Large intestine (tissue), 3 donors: ENCODE measurements around the gene OCLN. TPM values are rescaled to one million over a fixed set of nuclear protein-coding genes. Genes with fewer than 3 reads are reported as not detected.
A peak's percentile ranks its signal among the peaks of the same experiment; 100 is the strongest.

Experiments used
- DNase-seq, 2 donors: peaks; one replicate each; pipeline versions ENCODE4 v3.0.0 to v3.0.0-alpha.2; 2013
- H3K27ac ChIP-seq: one replicate; pipeline ENCODE4 v1.5.1; 2013; ENCODE audit warnings: low read length
- H3K27me3 ChIP-seq: 2 replicates; pipeline ENCODE4 v1.6.1; 2013; ENCODE audit warnings: low read length; ENCODE audit not compliant: control insufficient read depth, insufficient read depth
- H3K36me3 ChIP-seq: 2 replicates; pipeline ENCODE4 v1.6.1; 2013; ENCODE audit warnings: low read length; ENCODE audit not compliant: control insufficient read depth, insufficient read depth
- H3K4me1 ChIP-seq: one replicate; pipeline ENCODE4 v1.6.1; 2013; ENCODE audit warnings: low read length; ENCODE audit not compliant: control insufficient read depth, insufficient read depth
- H3K4me3 ChIP-seq: one replicate; pipeline ENCODE4 v1.5.1; 2013; ENCODE audit warnings: low read length
- H3K9me3 ChIP-seq: one replicate; pipeline ENCODE4 v1.6.1; 2013; ENCODE audit warnings: mild to moderate bottlenecking, low read depth, low read length, moderate library complexity; ENCODE audit not compliant: control insufficient read depth
- WGBS: methylation state at CpG from one replicate; pipeline ENCODE4 v1.1.5; 2013; ENCODE audit warnings: low lambda C conversion rate; ENCODE audit not compliant: insufficient coverage; 5-methylcytosine and 5-hydroxymethylcytosine counted together
- polyA plus RNA-seq: library from polyadenylated mRNA; unstranded; fragments of 120-200 nt; gene quantifications from one replicate; pipeline ENCODE4 v1.2.1, GENCODE V29; 2013

Gene OCLN
- polyA plus RNA-seq, 1 donor = 85.5 TPM

GRCh38 chr5:69485471-69485870 is 7.1 kb upstream of the OCLN start:
- Histone ChIP-seq H3K27ac (no peak overlapping the region), H3K4me3 (no peak overlapping the region), H3K4me1 (peaks cover 7% of the 10 kb centered on the region), H3K9me3 (no peaks in the 10 kb centered on the region), H3K27me3 (no peaks in the 10 kb centered on the region), H3K36me3 (no peaks in the 10 kb centered on the region)
- no peak for DNase-seq
- no CpG with 5 or more reads among the region's 1 CpG for WGBS

GRCh38 chr5:69489246-69489645 is 3.3 kb upstream of the OCLN start:
- H3K27ac ChIP-seq = peak overlapping the region; percentile 6
- no peaks in the 10 kb centered on the region for H3K36me3 ChIP-seq
- peaks cover 19% of the 10 kb centered on the region for H3K27me3 ChIP-seq
- peaks cover 7% of the 10 kb centered on the region for H3K4me1 ChIP-seq
- no CpG with 5 or more reads among the region's 4 CpGs for WGBS
- no peaks in the 10 kb centered on the region for H3K9me3 ChIP-seq
- H3K4me3 ChIP-seq = no peak overlapping the region
- DNase-seq = peak in 1 of 2 donors; percentile 46

DNA sequence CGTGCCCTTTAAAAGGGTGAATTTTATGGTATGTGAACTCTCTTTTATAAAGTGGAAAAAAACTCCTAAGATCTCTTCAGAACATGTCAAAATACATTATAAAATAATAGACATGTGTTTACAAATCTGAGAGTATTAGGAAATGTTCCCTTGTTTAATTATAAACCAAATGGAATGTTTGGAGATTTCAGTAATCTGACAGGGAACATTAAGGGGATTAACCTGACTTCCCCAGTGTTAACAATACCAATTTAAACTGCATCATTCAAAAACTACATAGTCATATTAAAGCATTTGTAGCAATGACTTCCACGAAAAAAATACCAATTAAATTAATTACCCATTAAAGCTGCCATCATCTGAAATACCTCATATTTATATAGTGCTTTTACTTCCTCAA is 1.6 kb upstream of the OCLN start:
- no peaks in the 10 kb centered on the region for H3K36me3 ChIP-seq
- DNase-seq = no peak
- H3K4me1 ChIP-seq = peaks cover 11% of the 10 kb centered on the region
- H3K9me3 ChIP-seq = no peaks in the 10 kb centered on the region
- peak overlapping the region; percentile 99 for H3K27ac ChIP-seq
- H3K4me3 ChIP-seq = no peak overlapping the region
- WGBS = 13% methylated on average over 1 of the region's 2 CpGs
- H3K27me3 ChIP-seq = peaks cover 23% of the 10 kb centered on the region

GRCh38 chr5:69491838-69492390 is 676 bp upstream of the OCLN start:
- Histone ChIP-seq H3K27ac (peak overlapping the region; percentile 99), H3K27me3 (peaks cover 23% of the 10 kb centered on the region), H3K36me3 (no peaks in the 10 kb centered on the region), H3K9me3 (no peaks in the 10 kb centered on the region), H3K4me3 (peak overlapping the region; percentile 93), H3K4me1 (peaks cover 16% of the 10 kb centered on the region)
- no peak for DNase-seq
- no CpG with 5 or more reads among the region's 17 CpGs for WGBS

DNA sequence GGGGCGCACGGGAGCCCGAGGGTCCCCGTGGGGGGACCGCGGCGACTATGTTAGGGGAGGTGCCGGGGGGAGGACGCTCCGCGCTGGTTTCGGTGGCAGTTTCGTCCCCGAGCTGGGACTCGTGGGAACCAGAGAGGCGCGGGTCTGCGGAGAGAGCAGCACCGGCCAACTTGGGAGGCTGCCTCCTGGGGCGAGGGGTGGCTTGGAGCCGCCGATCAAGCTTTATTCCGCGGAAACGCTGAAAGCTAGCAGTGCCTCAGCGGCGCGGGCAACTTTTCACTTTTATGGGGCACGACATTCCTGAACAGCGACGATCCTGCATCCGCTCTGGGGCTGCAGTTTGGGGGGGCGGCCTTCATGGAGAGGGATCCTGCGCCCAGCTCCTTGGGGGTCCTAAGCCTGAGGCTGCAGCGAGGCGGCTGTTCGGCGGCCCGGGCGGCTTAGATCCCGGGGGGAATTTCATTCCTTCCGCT is 369 bp downstream of the OCLN start:
- WGBS = no CpG with 5 or more reads among the region's 42 CpGs
- Histone ChIP-seq H3K9me3 (no peaks in the 10 kb centered on the region), H3K27me3 (peaks cover 23% of the 10 kb centered on the region), H3K4me3 (peak overlapping the region; percentile 93), H3K4me1 (peaks cover 17% of the 10 kb centered on the region), H3K27ac (peak overlapping the region; percentile 99), H3K36me3 (no peaks in the 10 kb centered on the region)
- DNase-seq = no peak

DNA sequence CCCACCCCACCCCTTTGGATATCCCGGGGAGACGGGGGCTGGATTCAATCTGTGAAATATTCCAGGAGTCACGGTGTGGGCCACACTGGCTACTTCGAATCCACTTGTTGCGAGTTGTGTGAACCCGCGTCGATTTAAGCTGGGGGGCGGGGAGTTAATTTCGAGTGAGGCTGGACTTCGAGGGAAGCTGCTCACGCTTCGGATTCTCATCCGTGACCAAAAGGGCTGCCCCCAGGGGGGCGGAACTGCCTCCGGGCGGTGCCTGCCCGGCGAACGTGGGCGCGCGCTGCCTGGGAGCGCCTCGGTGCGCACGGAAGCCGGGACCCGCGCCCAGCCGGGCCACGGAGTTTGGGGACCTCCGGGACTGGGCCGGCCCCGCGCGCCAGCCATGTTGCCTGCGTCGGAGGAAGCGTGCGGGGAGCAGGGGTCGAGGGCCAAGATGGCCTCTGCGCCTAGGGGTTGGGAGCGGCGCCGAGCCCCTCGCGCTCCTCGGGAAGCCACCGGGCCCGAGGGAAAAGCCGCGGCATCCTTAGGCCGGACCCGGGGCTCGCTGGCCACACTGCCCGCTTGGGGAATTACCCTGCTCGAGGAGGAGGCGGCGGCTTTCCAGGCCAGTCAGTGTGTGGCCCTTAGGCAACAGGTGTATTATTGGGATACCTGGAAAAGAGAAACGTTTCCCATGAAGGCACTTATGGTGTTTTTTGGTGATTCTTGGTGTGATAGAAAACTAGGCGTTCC is 975 bp downstream of the OCLN start:
- peaks cover 23% of the 10 kb centered on the region for H3K27me3 ChIP-seq
- no CpG with 5 or more reads among the region's 62 CpGs for WGBS

GRCh38 chr5:69494452-69494851 is 1.9 kb downstream of the OCLN start:
- no peaks in the 10 kb centered on the region for H3K36me3 ChIP-seq
- H3K4me1 ChIP-seq = peaks cover 15% of the 10 kb centered on the region
- peaks cover 23% of the 10 kb centered on the region for H3K27me3 ChIP-seq
- DNase-seq = peak in 1 of 2 donors; percentile 56
- H3K27ac ChIP-seq = peak overlapping the region; percentile 99
- H3K9me3 ChIP-seq = no peaks in the 10 kb centered on the region
- peak overlapping the region; percentile 93 for H3K4me3 ChIP-seq
- 28% methylated on average over 2 of the region's 8 CpGs for WGBS

More for the DNA sequence above, 975 bp downstream of the OCLN start:
- peak in 1 of 2 donors; percentile 76 for DNase-seq
- Histone ChIP-seq H3K4me3 (peak overlapping the region; percentile 93), H3K9me3 (no peaks in the 10 kb centered on the region), H3K4me1 (peaks cover 22% of the 10 kb centered on the region), H3K27ac (peak overlapping the region; percentile 99), H3K36me3 (no peaks in the 10 kb centered on the region)

DNA sequence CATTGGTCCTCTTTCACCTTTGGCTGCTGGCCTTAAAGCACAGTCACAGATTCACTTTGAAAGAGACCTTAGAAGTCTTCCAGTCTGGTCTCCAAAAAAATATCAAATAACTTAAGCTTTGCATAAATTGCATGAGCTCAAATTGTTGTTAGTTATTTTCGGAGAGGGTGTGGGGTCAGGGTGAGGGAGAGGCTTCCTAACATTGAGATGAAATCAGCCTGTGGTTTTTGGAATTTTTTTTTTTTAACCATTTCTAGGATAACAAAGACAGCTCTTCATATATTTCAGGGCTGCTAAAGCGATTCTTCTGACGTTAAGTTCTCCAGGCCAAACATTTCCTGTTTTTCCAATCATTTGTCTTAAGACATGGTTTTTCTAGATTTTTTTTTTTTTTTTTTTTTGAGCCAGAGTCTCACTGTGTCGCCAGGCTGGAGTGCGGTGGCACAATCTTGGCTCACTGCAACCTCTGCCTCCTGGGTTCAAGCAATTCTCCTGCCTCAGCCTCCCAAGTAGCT is 4.5 kb downstream of the OCLN start:
- Histone ChIP-seq H3K36me3 (no peaks in the 10 kb centered on the region), H3K27ac (peak overlapping the region; percentile 55)
- 56% methylated on average over 3 of the region's 5 CpGs for WGBS

DNA sequence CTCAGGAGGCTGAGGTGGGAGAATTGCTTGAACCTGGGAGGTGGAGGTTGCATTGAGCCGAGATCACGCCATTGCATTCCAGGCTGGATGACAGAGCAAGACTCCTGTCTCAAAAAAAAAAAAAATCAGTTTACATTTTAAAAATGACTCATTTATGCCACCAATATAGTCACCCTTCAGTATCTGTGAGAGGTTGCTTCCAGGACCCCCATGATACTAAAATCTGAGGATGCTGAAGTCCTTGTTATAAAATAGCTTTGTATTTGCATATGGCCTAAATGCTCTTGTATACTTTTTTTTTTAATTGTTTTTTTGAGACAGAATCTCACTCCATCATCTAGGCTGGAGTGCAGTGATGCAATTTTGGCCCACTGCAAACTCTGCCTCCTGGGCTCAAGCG is 5.8 kb downstream of the OCLN start:
- no peaks in the 10 kb centered on the region for H3K9me3 ChIP-seq
- H3K4me3 ChIP-seq = no peak overlapping the region
- no peak overlapping the region for H3K27ac ChIP-seq
- H3K36me3 ChIP-seq = no peaks in the 10 kb centered on the region
- H3K27me3 ChIP-seq = peaks cover 11% of the 10 kb centered on the region
- WGBS = no CpG with 5 or more reads among the region's 3 CpGs
- no peak for DNase-seq
- peaks cover 42% of the 10 kb centered on the region for H3K4me1 ChIP-seq

More for the DNA sequence above, 4.5 kb downstream of the OCLN start:
- no peak overlapping the region for H3K4me3 ChIP-seq
- peaks cover 23% of the 10 kb centered on the region for H3K27me3 ChIP-seq
- DNase-seq = no peak
- H3K4me1 ChIP-seq = peaks cover 32% of the 10 kb centered on the region
- no peaks in the 10 kb centered on the region for H3K9me3 ChIP-seq

DNA sequence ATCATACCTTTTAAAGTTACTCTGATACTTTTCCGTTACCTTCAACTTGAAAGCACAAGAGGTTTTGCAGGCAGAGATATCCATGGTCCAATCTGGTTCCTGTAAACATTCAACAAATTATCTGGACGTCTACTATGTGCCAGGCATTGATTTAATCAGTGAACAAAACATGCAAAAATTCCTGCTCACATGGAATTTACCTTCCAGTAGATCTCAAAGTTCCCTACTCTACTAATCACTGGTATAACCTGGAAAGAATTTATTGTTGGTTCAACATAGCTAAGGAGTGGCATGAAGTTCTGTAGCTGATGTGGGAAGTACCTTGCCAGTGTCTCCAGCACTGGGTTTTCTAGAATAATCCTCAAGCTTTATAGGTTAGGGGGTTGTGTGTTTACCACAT is 9.8 kb downstream of the OCLN start:
- Histone ChIP-seq H3K27ac (peak overlapping the region; percentile 83), H3K4me3 (no peak overlapping the region), H3K27me3 (no peaks in the 10 kb centered on the region), H3K9me3 (no peaks in the 10 kb centered on the region), H3K36me3 (peaks cover 9% of the 10 kb centered on the region), H3K4me1 (peaks cover 32% of the 10 kb centered on the region)
- no CpG with 5 or more reads among the region's 2 CpGs for WGBS
- DNase-seq = peak in 1 of 2 donors; percentile 69
